ENCODE data around the gene ZBBX.

ZBBX gene

GRCh38 chr3:167241048-167241845 is 138.8 kb downstream of the ZBBX start:
- TF ChIP-seq CTCF (IDR thresholded peaks at IDR 0.05), result no peak
- DNase-seq (ENCODE audit: low spot score), result no peak
- H3K4me3 ChIP-seq, result no peak overlapping the region
- no peak overlapping the region for H3K27ac ChIP-seq

- no peak for DNase-seq (ENCODE audit: low spot score)
- no peak overlapping the region for H3K4me3 ChIP-seq
- TF ChIP-seq CTCF (IDR thresholded peaks at IDR 0.05), result no peak
These were observed 152.0 kb downstream of the ZBBX start for GRCh38 chr3:167228135-167228534.

GRCh38 chr3:167225821-167226220 is 154.3 kb downstream of the ZBBX start:
- no peak for TF ChIP-seq CTCF (IDR thresholded peaks at IDR 0.05)
- H3K4me3 ChIP-seq, result no peak overlapping the region
- no peak for DNase-seq (ENCODE audit: low spot score)
- H3K27ac ChIP-seq, result no peak overlapping the region

More at GRCh38 chr3:167228135-167228534, 152.0 kb downstream of the ZBBX start:
- H3K27ac ChIP-seq, result no peak overlapping the region

GRCh38 chr3:167209011-167209410 is 171.1 kb downstream of the ZBBX start:
- no peak for DNase-seq (ENCODE audit: low spot score)
- H3K27ac ChIP-seq, result no peak overlapping the region
- no peak overlapping the region for H3K4me3 ChIP-seq
- TF ChIP-seq CTCF (IDR thresholded peaks at IDR 0.05), result no peak

GRCh38 chr3:167203062-167203461 is 177.0 kb downstream of the ZBBX start:
- Histone ChIP-seq H3K27ac (no peak overlapping the region), H3K4me3 (no peak overlapping the region)
- TF ChIP-seq CTCF (IDR thresholded peaks at IDR 0.05), result no peak
- no peak for DNase-seq (ENCODE audit: low spot score)

- DNase-seq (ENCODE audit: low spot score), result no peak
- H3K27ac ChIP-seq, result no peak overlapping the region
- H3K4me3 ChIP-seq, result no peak overlapping the region
- TF ChIP-seq CTCF (IDR thresholded peaks at IDR 0.05), result no peak
These were observed 181.0 kb downstream of the ZBBX start for GRCh38 chr3:167198949-167199600.
